ENCODE results near the gene PRF1.
"Not testable (repeated sequence)": the region's sequence is repeated elsewhere in the genome, so short reads cannot be mapped to it uniquely, and the experiment has no call there.

Gene PRF1

GRCh38 chr10:70617798-70618568 lies 15.4 kb upstream of the PRF1 start:
- no peak for DNase-seq (ENCODE audit: low spot score)

GRCh38 chr10:70616761-70617160 lies 14.2 kb upstream of the PRF1 start:
- DNase-seq (ENCODE audit: low spot score): no peak

GRCh38 chr10:70615784-70616522 lies 13.4 kb upstream of the PRF1 start:
- no peak for DNase-seq (ENCODE audit: low spot score)

GRCh38 chr10:70615211-70615610 lies 12.7 kb upstream of the PRF1 start:
- no peak for DNase-seq (ENCODE audit: low spot score)

GRCh38 chr10:70614364-70614763 lies 11.8 kb upstream of the PRF1 start:
- DNase-seq (ENCODE audit: low spot score): not testable (repeated sequence)

GRCh38 chr10:70613941-70614340 lies 11.4 kb upstream of the PRF1 start:
- no peak for DNase-seq (ENCODE audit: low spot score)

GRCh38 chr10:70607936-70608335 lies 5.4 kb upstream of the PRF1 start:
- DNase-seq (ENCODE audit: low spot score): no peak

- no peak for DNase-seq (ENCODE audit: low spot score)
These were observed 2.6 kb upstream of the PRF1 start for GRCh38 chr10:70605161-70605560.

- no peak for DNase-seq (ENCODE audit: low spot score)
These were observed 1.6 kb upstream of the PRF1 start for GRCh38 chr10:70604106-70604505.

GRCh38 chr10:70603449-70603801 lies 884 bp upstream of the PRF1 start:
- no peak for DNase-seq (ENCODE audit: low spot score)

- DNase-seq (ENCODE audit: low spot score): no peak
These were observed 795 bp downstream of the PRF1 start for GRCh38 chr10:70601746-70602145.

- DNase-seq (ENCODE audit: low spot score): no peak
These were observed 1.8 kb downstream of the PRF1 start for GRCh38 chr10:70600512-70601395.

- DNase-seq (ENCODE audit: low spot score): no peak
These were observed 2.8 kb downstream of the PRF1 start for GRCh38 chr10:70599791-70600190.

GRCh38 chr10:70599319-70599718 lies 3.2 kb downstream of the PRF1 start:
- no peak for DNase-seq (ENCODE audit: low spot score)

- DNase-seq (ENCODE audit: low spot score): no peak
These were observed 3.7 kb downstream of the PRF1 start for GRCh38 chr10:70598857-70599295.

GRCh38 chr10:70597856-70598815 lies 4.4 kb downstream of the PRF1 start:
- no peak for DNase-seq (ENCODE audit: low spot score)

GRCh38 chr10:70596860-70597809 lies 5.4 kb downstream of the PRF1 start:
- no peak for DNase-seq (ENCODE audit: low spot score)

GRCh38 chr10:70596110-70596798 lies 6.3 kb downstream of the PRF1 start:
- DNase-seq (ENCODE audit: low spot score): no peak

GRCh38 chr10:70595566-70596016 lies 7.0 kb downstream of the PRF1 start:
- DNase-seq (ENCODE audit: low spot score): no peak

Data from iPS-NIHi11 (cell line).